ACC112 (cell line): ENCODE results near the gene EZR.
"Not testable (repeated sequence)": the region's sequence is repeated elsewhere in the genome, so short reads cannot be mapped to it uniquely, and the experiment has no call there.

Experiments
- H2AFZ ChIP-seq: fragments of 200-600 bp; sonication (generic); one replicate; pipeline ENCODE4 v1.6.0; 2017; ENCODE audit warnings: antibody characterized with exemption, low read length; ENCODE audit not compliant: unreplicated experiment
- H3K27ac ChIP-seq: fragments of 200-600 bp; sonication (generic); 2 replicates; pipeline ENCODE4 v1.5.1; 2014; ENCODE audit warnings: low read depth, mild to moderate bottlenecking, antibody characterized with exemption, low read length, moderate library complexity
- H3K27me3 ChIP-seq: fragments of 200-600 bp; sonication (generic); 2 replicates; pipeline ENCODE4 v1.6.1; 2014; ENCODE audit warnings: mild to moderate bottlenecking, antibody characterized with exemption, low read length, moderate library complexity, mixed read lengths; ENCODE audit not compliant: insufficient read depth
- H3K36me3 ChIP-seq: fragments of 200-600 bp; sonication (generic); 2 replicates; pipeline ENCODE4 v1.6.1; 2016; ENCODE audit warnings: mild to moderate bottlenecking, antibody characterized with exemption, low read length, moderate library complexity, mixed read lengths; ENCODE audit not compliant: insufficient read depth
- H3K4me1 ChIP-seq: fragments of 200-600 bp; sonication (generic); one replicate; pipeline ENCODE4 v1.6.1; 2016; ENCODE audit warnings: low read length, mixed read lengths; ENCODE audit not compliant: insufficient read depth, unreplicated experiment, control insufficient read depth
- H3K4me3 ChIP-seq: fragments of 200-600 bp; sonication (generic); 2 replicates; pipeline ENCODE4 v1.5.1; 2014; ENCODE audit warnings: mild to moderate bottlenecking, low read depth, low read length
- H3K79me2 ChIP-seq: fragments of 200-600 bp; sonication (generic); one replicate; pipeline ENCODE4 v1.6.0; 2016; ENCODE audit warnings: low read length; ENCODE audit not compliant: control insufficient read depth, unreplicated experiment, insufficient read depth

Gene EZR

GRCh38 chr6:158840465-158840864 lies 21.3 kb upstream of the EZR start:
- peaks cover 3% of the 10 kb centered on the region for H3K4me1 ChIP-seq

GRCh38 chr6:158839796-158840195 lies 20.6 kb upstream of the EZR start:
- H3K27me3 ChIP-seq = no peaks in the 10 kb centered on the region
- H3K27ac ChIP-seq = no peak overlapping the region
- no peak overlapping the region for H3K4me3 ChIP-seq
- H2AFZ ChIP-seq = no peak overlapping the region
- H3K36me3 ChIP-seq = no peaks in the 10 kb centered on the region
- peaks cover 5% of the 10 kb centered on the region for H3K4me1 ChIP-seq
- no peaks in the 10 kb centered on the region for H3K79me2 ChIP-seq

More at GRCh38 chr6:158840465-158840864, 21.3 kb upstream of the EZR start:
- Histone ChIP-seq H3K36me3 (no peaks in the 10 kb centered on the region), H3K79me2 (no peaks in the 10 kb centered on the region), H3K27me3 (no peaks in the 10 kb centered on the region), H3K4me3 (no peak overlapping the region), H2AFZ (no peak overlapping the region), H3K27ac (no peak overlapping the region)

- not testable (repeated sequence) for H3K27ac ChIP-seq, H3K4me1 ChIP-seq, H2AFZ ChIP-seq, H3K79me2 ChIP-seq, H3K36me3 ChIP-seq, H3K4me3 ChIP-seq, H3K27me3 ChIP-seq
Measured at GRCh38 chr6:158838790-158839189, 19.6 kb upstream of the EZR start.

GRCh38 chr6:158837684-158838625 lies 18.8 kb upstream of the EZR start:
- peaks cover 5% of the 10 kb centered on the region for H3K4me1 ChIP-seq
- H2AFZ ChIP-seq = no peak overlapping the region
- H3K4me3 ChIP-seq = no peak overlapping the region
- H3K79me2 ChIP-seq = no peaks in the 10 kb centered on the region
- H3K27ac ChIP-seq = no peak overlapping the region
- H3K27me3 ChIP-seq = no peaks in the 10 kb centered on the region
- no peaks in the 10 kb centered on the region for H3K36me3 ChIP-seq

- no peaks in the 10 kb centered on the region for H3K79me2 ChIP-seq
- H3K4me1 ChIP-seq = peaks cover 5% of the 10 kb centered on the region
- H3K4me3 ChIP-seq = no peak overlapping the region
- H3K36me3 ChIP-seq = no peaks in the 10 kb centered on the region
- no peak overlapping the region for H3K27ac ChIP-seq
- H3K27me3 ChIP-seq = no peaks in the 10 kb centered on the region
- H2AFZ ChIP-seq = no peak overlapping the region
Measured at GRCh38 chr6:158836625-158837311, 17.6 kb upstream of the EZR start.

GRCh38 chr6:158835616-158836221 lies 16.6 kb upstream of the EZR start:
- H3K36me3 ChIP-seq = no peaks in the 10 kb centered on the region
- peaks cover 5% of the 10 kb centered on the region for H3K4me1 ChIP-seq
- H3K27me3 ChIP-seq = no peaks in the 10 kb centered on the region
- H3K27ac ChIP-seq = no peak overlapping the region
- H2AFZ ChIP-seq = no peak overlapping the region
- H3K79me2 ChIP-seq = no peaks in the 10 kb centered on the region
- H3K4me3 ChIP-seq = peak overlapping the region; percentile 37; the same call in 1 of the 2 replicates

- Histone ChIP-seq H3K27ac (no peak overlapping the region), H3K4me1 (peaks cover 5% of the 10 kb centered on the region), H3K36me3 (no peaks in the 10 kb centered on the region), H3K27me3 (no peaks in the 10 kb centered on the region), H2AFZ (no peak overlapping the region), H3K79me2 (no peaks in the 10 kb centered on the region), H3K4me3 (no peak overlapping the region)
Measured at GRCh38 chr6:158834675-158835385, 15.7 kb upstream of the EZR start.

- H3K27me3 ChIP-seq, H3K27ac ChIP-seq, H2AFZ ChIP-seq, H3K79me2 ChIP-seq, H3K4me1 ChIP-seq, H3K4me3 ChIP-seq, H3K36me3 ChIP-seq: not testable (repeated sequence)
Measured at GRCh38 chr6:158832807-158833206, 13.6 kb upstream of the EZR start.

GRCh38 chr6:158832026-158832425 lies 12.9 kb upstream of the EZR start:
- no peak overlapping the region for H2AFZ ChIP-seq
- H3K27ac ChIP-seq = no peak overlapping the region
- H3K36me3 ChIP-seq = no peaks in the 10 kb centered on the region
- peaks cover 5% of the 10 kb centered on the region for H3K4me1 ChIP-seq
- no peaks in the 10 kb centered on the region for H3K27me3 ChIP-seq
- no peak overlapping the region for H3K4me3 ChIP-seq
- H3K79me2 ChIP-seq = no peaks in the 10 kb centered on the region

GRCh38 chr6:158831571-158831970 lies 12.4 kb upstream of the EZR start:
- H3K4me1 ChIP-seq = peaks cover 5% of the 10 kb centered on the region
- no peak overlapping the region for H3K27ac ChIP-seq
- no peak overlapping the region for H3K4me3 ChIP-seq
- no peaks in the 10 kb centered on the region for H3K79me2 ChIP-seq
- no peaks in the 10 kb centered on the region for H3K36me3 ChIP-seq
- H3K27me3 ChIP-seq = no peaks in the 10 kb centered on the region
- H2AFZ ChIP-seq = no peak overlapping the region
